Mesenchymal stem cell (in vitro differentiated cells and primary cell): Measurements from ENCODE around the gene NAA16.

Source experiments
- DNase-seq: peaks from one replicate; pipeline ENCODE4 v3.0.0-alpha.2; 2013
- H2AFZ ChIP-seq: one replicate; pipeline ENCODE4 v1.6.1; 2013; ENCODE audit warnings: low read depth, mild to moderate bottlenecking, control low read depth, inconsistent platforms, low read length, moderate library complexity
- H2AK5ac ChIP-seq: 2 replicates; pipeline ENCODE4 v1.6.1; 2013; ENCODE audit warnings: low read length, moderate library complexity, mild to moderate bottlenecking, inconsistent platforms; ENCODE audit not compliant: severe bottlenecking
- H2BK120ac ChIP-seq: one replicate; pipeline ENCODE4 v1.6.1; 2013; ENCODE audit warnings: low read depth, mild to moderate bottlenecking, inconsistent platforms, low read length, moderate library complexity
- H2BK12ac ChIP-seq, 2 experiments: one replicate each; pipeline ENCODE4 v1.6.1; 2013; ENCODE audit warnings: inconsistent platforms in 2 of 2, low read length in 2 of 2, mild to moderate bottlenecking in 2 of 2, moderate library complexity in 2 of 2, control low read depth in 1 of 2
- H2BK15ac ChIP-seq: one replicate; pipeline ENCODE4 v1.6.1; 2013; ENCODE audit warnings: mild to moderate bottlenecking, low read depth, inconsistent platforms; ENCODE audit not compliant: poor library complexity, severe bottlenecking
- H2BK5ac ChIP-seq: 2 replicates; pipeline ENCODE4 v1.6.1; 2013; ENCODE audit warnings: low read depth, mild to moderate bottlenecking, low read length, control low read depth, inconsistent platforms; ENCODE audit not compliant: poor library complexity, severe bottlenecking
- H3K14ac ChIP-seq, 2 experiments: one replicate each; pipeline ENCODE4 v1.6.1; 2013; ENCODE audit warnings: inconsistent platforms in 2 of 2, low read length in 2 of 2, control low read depth in 1 of 2, mild to moderate bottlenecking in 1 of 2, moderate library complexity in 1 of 2
- H3K18ac ChIP-seq, 2 experiments: one replicate each; pipeline ENCODE4 v1.6.1; 2013; ENCODE audit warnings: inconsistent platforms in 2 of 2, low read length in 2 of 2, control low read depth in 1 of 2, low read depth in 1 of 2, mild to moderate bottlenecking in 1 of 2
- H3K23ac ChIP-seq, 2 experiments: one replicate each; pipeline ENCODE4 v1.6.1; 2013; ENCODE audit warnings: inconsistent platforms in 2 of 2, low read length in 2 of 2, mild to moderate bottlenecking in 2 of 2, moderate library complexity in 2 of 2, control low read depth in 1 of 2
- H3K27ac ChIP-seq: 2 replicates; pipeline ENCODE4 v1.5.1; 2013; ENCODE audit warnings: mild to moderate bottlenecking, moderate library complexity, low read length, control low read depth, inconsistent platforms; ENCODE audit not compliant: poor library complexity, severe bottlenecking
- H3K27me3 ChIP-seq, 2 experiments: 2 replicates each; pipeline versions ENCODE4 v1.6.1 to v1.7.0; 2013; ENCODE audit warnings: low read length in 2 of 2, mild to moderate bottlenecking in 2 of 2, moderate library complexity in 2 of 2, control low read depth in 1 of 2, inconsistent platforms in 1 of 2; ENCODE audit not compliant: control insufficient read depth in 1 of 2, insufficient read depth in 1 of 2
- H3K36me3 ChIP-seq, 2 experiments: 2 replicates each; pipeline versions ENCODE4 v1.6.1 to v1.7.0; 2013; ENCODE audit warnings: low read length in 2 of 2, control low read depth in 1 of 2, inconsistent platforms in 1 of 2, low read depth in 1 of 2, mild to moderate bottlenecking in 1 of 2; ENCODE audit not compliant: insufficient read depth in 2 of 2, control insufficient read depth in 1 of 2
- H3K4ac ChIP-seq, 2 experiments: one replicate each; pipeline ENCODE4 v1.6.1; 2013; ENCODE audit warnings: inconsistent platforms in 2 of 2, low read length in 2 of 2, mild to moderate bottlenecking in 2 of 2, moderate library complexity in 2 of 2, control low read depth in 1 of 2, low read depth in 1 of 2
- H3K4me1 ChIP-seq: 2 replicates; pipeline ENCODE4 v1.6.1; 2013; ENCODE audit warnings: low read depth, low read length, control low read depth; ENCODE audit not compliant: control insufficient read depth, insufficient read depth
- H3K4me2 ChIP-seq: 2 replicates; pipeline ENCODE4 v1.6.1; 2013; ENCODE audit warnings: low read length, mild to moderate bottlenecking, inconsistent platforms; ENCODE audit not compliant: poor library complexity, severe bottlenecking
- H3K4me3 ChIP-seq, 2 experiments: 2 replicates each; pipeline versions ENCODE4 v1.5.1 to v1.7.0; 2013; ENCODE audit warnings: low read length in 2 of 2, mild to moderate bottlenecking in 2 of 2, control low read depth in 1 of 2, low read depth in 1 of 2; ENCODE audit not compliant: insufficient read depth in 1 of 2
- H3K79me1 ChIP-seq: replicated peaks from 2 replicates; pipeline ENCODE4 v1.6.1; 2013; ENCODE audit warnings: mild to moderate bottlenecking, control low read depth, low read length, inconsistent platforms; ENCODE audit not compliant: poor library complexity, severe bottlenecking
- H3K9ac ChIP-seq: 2 replicates; pipeline ENCODE4 v1.7.0; 2013; ENCODE audit warnings: mild to moderate bottlenecking, low read length, moderate library complexity
- H3K9me3 ChIP-seq: 2 replicates; pipeline ENCODE4 v1.7.0; 2013; ENCODE audit warnings: mild to moderate bottlenecking, low read length; ENCODE audit not compliant: control insufficient read depth
- H4K8ac ChIP-seq: one replicate; pipeline ENCODE4 v1.6.1; 2013; ENCODE audit warnings: inconsistent platforms, mild to moderate bottlenecking, low read length, moderate library complexity
- H4K91ac ChIP-seq: one replicate; pipeline ENCODE4 v1.6.1; 2013; ENCODE audit warnings: mild to moderate bottlenecking, low read length, inconsistent platforms
- WGBS: methylation state at CpG from one replicate; pipeline ENCODE4 v1.1.7; 2013; ENCODE audit warnings: mixed read lengths; 5-methylcytosine and 5-hydroxymethylcytosine counted together

The NAA16 gene

GRCh38 chr13:41401366-41401765 lies 90.3 kb downstream of the NAA16 start:
- WGBS, result 86% methylated on average over 3 of the region's 4 CpGs
- Histone ChIP-seq H3K18ac (no peak overlapping the region), H3K4me2 (no peak overlapping the region), H2BK12ac (no peak overlapping the region), H2BK5ac (no peak overlapping the region), H4K91ac (no peak overlapping the region), H2BK15ac (no peak overlapping the region), H3K9me3 (no peaks in the 10 kb centered on the region), H3K27me3 (no peaks in the 10 kb centered on the region), H3K9ac (no peak overlapping the region), H3K36me3 (no peaks in the 10 kb centered on the region), H3K27ac (no peak overlapping the region), H3K79me1 (no peaks in the 10 kb centered on the region), H2AFZ (no peak overlapping the region), H3K4me3 (no peak overlapping the region), H2AK5ac (no peak overlapping the region), H3K4ac (no peak overlapping the region), H3K23ac (no peak overlapping the region), H3K14ac (no peak overlapping the region), H2BK120ac (no peak overlapping the region), H4K8ac (no peak overlapping the region), H3K4me1 (no peaks in the 10 kb centered on the region)
- no peak for DNase-seq

GRCh38 chr13:41402691-41403511 lies 91.8 kb downstream of the NAA16 start:
- peak overlapping the region; percentile 24 for H4K8ac ChIP-seq
- H3K4ac ChIP-seq, result no peak overlapping the region
- H2BK5ac ChIP-seq, result no peak overlapping the region
- H3K27ac ChIP-seq, result no peak overlapping the region
- no peaks in the 10 kb centered on the region for H3K9me3 ChIP-seq
- no peaks in the 10 kb centered on the region for H3K27me3 ChIP-seq
- H2AFZ ChIP-seq, result no peak overlapping the region
- no peak overlapping the region for H3K9ac ChIP-seq
- no peak overlapping the region for H3K4me3 ChIP-seq
- DNase-seq, result no peak
- peak overlapping the region in 1 of 2 experiments; percentile 46 for H3K23ac ChIP-seq
- H3K79me1 ChIP-seq, result no peaks in the 10 kb centered on the region
- H2BK12ac ChIP-seq, result no peak overlapping the region
- H3K4me1 ChIP-seq, result no peaks in the 10 kb centered on the region
- no peak overlapping the region for H2AK5ac ChIP-seq
- no peak overlapping the region for H2BK120ac ChIP-seq
- peak overlapping the region; percentile 69 for H4K91ac ChIP-seq
- H2BK15ac ChIP-seq, result peak overlapping the region; percentile 33
- peak overlapping the region in 1 of 2 experiments; percentile 18 for H3K18ac ChIP-seq
- H3K4me2 ChIP-seq, result no peak overlapping the region
- H3K14ac ChIP-seq, result no peak overlapping the region
- WGBS, result 86% methylated on average over 14 of the region's 14 CpGs
- H3K36me3 ChIP-seq, result no peaks in the 10 kb centered on the region

GRCh38 chr13:41403983-41404382 lies 92.9 kb downstream of the NAA16 start:
- Histone ChIP-seq H3K14ac (no peak overlapping the region), H3K27me3 (no peaks in the 10 kb centered on the region), H2BK15ac (no peak overlapping the region), H2AK5ac (no peak overlapping the region), H3K36me3 (no peaks in the 10 kb centered on the region), H3K4me2 (no peak overlapping the region), H2BK120ac (no peak overlapping the region), H2BK5ac (no peak overlapping the region), H3K4me1 (no peaks in the 10 kb centered on the region), H3K9ac (no peak overlapping the region), H3K9me3 (no peaks in the 10 kb centered on the region), H2BK12ac (no peak overlapping the region), H4K91ac (no peak overlapping the region), H3K18ac (no peak overlapping the region), H3K23ac (no peak overlapping the region), H4K8ac (no peak overlapping the region), H2AFZ (no peak overlapping the region), H3K4me3 (no peak overlapping the region), H3K4ac (no peak overlapping the region), H3K79me1 (no peaks in the 10 kb centered on the region), H3K27ac (no peak overlapping the region)
- WGBS, result 85% methylated on average over 1 of the region's 4 CpGs
- no peak for DNase-seq

- no peak overlapping the region for H3K4me3 ChIP-seq
- no peak overlapping the region for H3K14ac ChIP-seq
- no peak overlapping the region for H4K8ac ChIP-seq
- no peaks in the 10 kb centered on the region for H3K9me3 ChIP-seq
- H3K36me3 ChIP-seq, result no peaks in the 10 kb centered on the region
- H3K4me1 ChIP-seq, result no peaks in the 10 kb centered on the region
- no peak overlapping the region for H2AFZ ChIP-seq
- H3K4me2 ChIP-seq, result no peak overlapping the region
- no peak overlapping the region for H3K9ac ChIP-seq
- WGBS, result 100% methylated on average over 1 of the region's 2 CpGs
- no peak overlapping the region for H2BK120ac ChIP-seq
- no peak overlapping the region for H2BK5ac ChIP-seq
- no peaks in the 10 kb centered on the region for H3K79me1 ChIP-seq
- no peak overlapping the region for H2BK15ac ChIP-seq
- no peak overlapping the region for H3K23ac ChIP-seq
- no peak for DNase-seq
- H3K4ac ChIP-seq, result no peak overlapping the region
- H2AK5ac ChIP-seq, result no peak overlapping the region
- H4K91ac ChIP-seq, result no peak overlapping the region
- H3K27ac ChIP-seq, result no peak overlapping the region
- H2BK12ac ChIP-seq, result no peak overlapping the region
- H3K18ac ChIP-seq, result no peak overlapping the region
- no peaks in the 10 kb centered on the region for H3K27me3 ChIP-seq
Observed at GRCh38 chr13:41405367-41405766, 94.3 kb downstream of the NAA16 start.
